ENCODE results near the gene GOLGA7B. TPM values are rescaled to one million over a fixed set of nuclear protein-coding genes. Genes with fewer than 3 reads are reported as not detected.

GOLGA7B gene
- total RNA-seq: 10 to 100 TPM; 10.5 to 11.2 TPM

DNA sequence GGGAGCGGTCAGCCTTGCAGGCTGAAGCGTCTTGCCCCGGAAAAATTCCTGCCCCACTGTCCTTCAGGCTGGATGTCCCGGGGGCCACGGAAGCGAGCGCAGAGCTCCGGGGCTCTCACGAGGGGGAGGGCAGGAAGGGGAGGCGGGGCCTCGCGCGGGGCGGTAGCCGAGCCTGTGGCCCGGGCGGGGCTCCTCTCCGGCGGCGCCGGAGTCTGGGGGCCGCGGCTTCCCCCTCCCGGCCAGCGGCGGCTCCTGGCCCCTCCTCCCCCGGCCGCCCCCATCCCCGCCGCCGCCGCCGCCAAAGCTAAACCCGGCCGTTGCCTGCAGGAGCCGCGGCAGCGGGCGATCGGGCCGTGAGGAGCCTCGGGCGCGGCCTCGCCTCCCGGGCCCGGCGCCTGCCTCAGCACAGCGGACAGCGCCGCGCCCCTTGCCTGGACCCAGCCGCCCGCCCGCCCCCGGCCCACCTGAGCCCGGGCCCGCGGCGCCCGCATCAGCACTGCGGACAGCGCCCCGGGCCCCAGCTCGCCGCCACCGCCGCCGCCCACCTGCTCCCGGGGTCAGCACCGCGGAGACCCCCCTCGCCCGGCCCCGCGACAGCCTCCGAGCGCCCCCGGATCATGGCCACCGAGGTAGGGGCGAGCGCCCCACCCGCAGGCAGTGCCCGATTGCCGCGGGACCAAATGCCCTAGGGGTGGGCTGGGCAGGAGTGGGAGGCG, at the start of gene GOLGA7B:
GOLGA7B (plus strand) TSS at position 157 of the 716 bp plus-strand sequence; CDS start at position 618, 461 bp downstream.
- H3K4me1 Mint-ChIP-seq: peaks cover 44% of the 10 kb centered on the region
- H3K36me3 Mint-ChIP-seq (ENCODE audit: low read depth): peaks cover 16% of the 10 kb centered on the region
- no peaks in the 10 kb centered on the region for H3K9me3 Mint-ChIP-seq
- H3K27me3 Mint-ChIP-seq: no peaks in the 10 kb centered on the region
- H3K4me3 Mint-ChIP-seq: peak within 1 kb of the TSS; percentile 87
- ChIA-PET POLR2A (interaction anchor here (0.9 to 3.6 kb wide), 8 partner anchors 8 to 285 kb away, joined by 3 to 17 read pairs (median 8); partner anchors contain the start of gene R3HCC1L), CTCF (interaction anchor here (0.8 to 2.9 kb wide), 8 partner anchors 10 to 57 kb away, joined by 3 to 17 read pairs (median 6); no protein-coding TSS in a partner anchor)
- DNase-seq: peak; percentile 79
- peak within 1 kb of the TSS; percentile 76 for H3K27ac Mint-ChIP-seq

DNA sequence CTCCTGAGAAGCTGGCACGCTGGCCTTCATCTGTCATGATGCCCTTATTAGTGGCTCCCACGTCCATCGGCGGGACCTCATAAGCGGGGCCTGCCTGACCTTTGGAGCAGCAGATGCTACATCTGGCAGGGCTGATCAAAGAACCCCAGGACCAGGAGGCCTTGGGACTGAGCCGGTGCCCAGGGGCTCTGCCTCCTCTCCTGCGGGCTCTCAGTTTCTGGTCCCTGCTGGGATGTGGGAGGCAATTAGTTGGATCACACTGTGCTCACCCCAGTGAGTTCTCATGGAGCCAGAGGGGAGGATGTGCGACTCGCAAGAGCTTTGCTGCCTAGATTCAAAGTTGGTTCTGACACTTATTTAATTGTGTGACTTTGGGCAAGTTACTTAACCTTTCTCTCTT, 49.2 kb upstream of the GOLGA7B start:
- peaks cover 8% of the 10 kb centered on the region for H3K9me3 Mint-ChIP-seq
- H3K36me3 Mint-ChIP-seq (ENCODE audit: low read depth): peaks cover 15% of the 10 kb centered on the region
- no peak overlapping the region for H3K27ac Mint-ChIP-seq
- H3K4me1 Mint-ChIP-seq: peaks cover 27% of the 10 kb centered on the region
- ChIA-PET CTCF (interaction anchor here (0.5 to 2.4 kb wide), 3 partner anchors 8 to 69 kb away, joined by 3 to 9 read pairs (median 4); no protein-coding TSS in a partner anchor), POLR2A (no interaction called here)
- H3K27me3 Mint-ChIP-seq: peaks cover 5% of the 10 kb centered on the region
- H3K4me3 Mint-ChIP-seq: no peak overlapping the region
- no peak for DNase-seq

DNA sequence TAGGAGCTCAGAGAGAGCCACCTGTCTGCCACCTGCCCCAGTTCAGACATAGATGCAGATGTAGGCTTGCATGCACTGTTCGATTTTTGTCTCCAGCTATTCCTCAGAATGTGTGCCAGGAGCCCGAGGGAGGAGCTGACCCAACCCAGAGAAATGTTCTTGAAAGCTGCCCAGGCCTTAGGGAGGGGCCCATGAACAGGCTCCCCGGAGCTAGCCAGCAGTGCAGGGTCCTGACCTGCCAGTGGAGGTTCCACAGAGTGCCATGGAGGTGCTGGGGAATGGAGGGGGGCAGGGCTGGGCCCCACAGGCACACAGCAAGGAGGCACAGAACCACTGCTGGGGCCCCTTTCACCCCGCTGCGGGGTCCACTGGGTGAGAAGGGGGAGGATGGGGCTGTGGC, 48.2 kb upstream of the GOLGA7B start:
- POLR2A ChIA-PET: no interaction called here
- Mint-ChIP-seq H3K27ac (no peak overlapping the region), H3K27me3 (peaks cover 5% of the 10 kb centered on the region), H3K9me3 (peaks cover 8% of the 10 kb centered on the region), H3K4me3 (no peak overlapping the region), H3K36me3 (ENCODE audit: low read depth) (peaks cover 13% of the 10 kb centered on the region), H3K4me1 (peaks cover 17% of the 10 kb centered on the region)
- CTCF ChIA-PET: interaction anchor here (1.2 to 2.4 kb wide), 2 partner anchors 9 to 68 kb away, joined by 4 to 9 read pairs; no protein-coding TSS in a partner anchor
- no peak for DNase-seq

DNA sequence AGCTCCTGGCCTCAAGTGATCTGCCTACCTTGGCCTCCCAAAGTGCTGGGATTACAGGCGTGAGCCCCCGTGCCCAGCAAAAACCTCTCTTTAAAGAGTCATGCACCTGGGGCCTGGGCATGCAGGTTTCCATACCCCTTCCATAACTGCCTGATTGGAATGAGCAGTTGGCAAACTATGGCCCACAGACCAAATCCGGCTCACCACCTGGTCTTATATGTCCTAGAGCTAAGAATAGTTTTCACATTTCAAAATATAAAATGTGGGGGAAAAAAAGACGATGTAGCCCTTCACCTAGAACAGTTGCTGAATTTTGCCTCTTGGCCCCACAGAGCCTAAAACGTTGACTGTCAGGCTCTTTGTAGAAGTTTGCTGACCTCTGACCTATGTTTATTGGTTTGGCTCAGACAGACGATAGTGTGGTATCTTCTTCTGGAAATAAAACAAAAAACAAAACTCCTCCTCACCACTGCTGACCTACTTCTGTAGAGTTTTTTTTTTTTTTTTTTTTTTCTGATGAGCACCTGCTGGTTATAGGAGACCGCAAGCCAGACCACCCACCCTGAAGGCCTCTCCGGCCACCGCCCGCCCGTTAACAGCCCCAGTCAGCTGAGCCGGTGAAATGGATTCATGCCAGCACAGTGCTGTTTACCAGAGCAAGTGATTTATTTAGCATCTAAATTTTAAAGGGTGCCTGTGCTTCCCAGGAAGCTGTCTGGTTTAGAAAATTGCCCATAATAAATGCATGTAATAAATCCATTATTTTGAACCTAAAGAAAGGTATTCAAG, 44.4 kb upstream of the GOLGA7B start:
- POLR2A ChIA-PET: no interaction called here

GRCh38 chr10:97805949-97806348, 43.7 kb upstream of the GOLGA7B start:
- no peak overlapping the region for H3K4me3 Mint-ChIP-seq
- no peak for DNase-seq
- H3K27me3 Mint-ChIP-seq: peaks cover 5% of the 10 kb centered on the region
- no peaks in the 10 kb centered on the region for H3K9me3 Mint-ChIP-seq
- CTCF ChIA-PET: interaction anchor here (1.0 to 1.8 kb wide), 2 partner anchors 13 to 63 kb away, joined by 3 to 4 read pairs; no protein-coding TSS in a partner anchor
- POLR2A ChIA-PET: no interaction called here
- H3K27ac Mint-ChIP-seq: no peak overlapping the region
- peaks cover 2% of the 10 kb centered on the region for H3K4me1 Mint-ChIP-seq
- no peaks in the 10 kb centered on the region for H3K36me3 Mint-ChIP-seq (ENCODE audit: low read depth)

More for the DNA sequence above, 44.4 kb upstream of the GOLGA7B start:
- Mint-ChIP-seq H3K4me1 (peaks cover 2% of the 10 kb centered on the region), H3K27ac (no peak overlapping the region), H3K9me3 (no peaks in the 10 kb centered on the region), H3K36me3 (ENCODE audit: low read depth) (no peaks in the 10 kb centered on the region), H3K4me3 (no peak overlapping the region), H3K27me3 (peaks cover 3% of the 10 kb centered on the region)
- CTCF ChIA-PET: interaction anchor here (1.0 to 1.8 kb wide), 2 partner anchors 13 to 64 kb away, joined by 3 to 4 read pairs; no protein-coding TSS in a partner anchor
- no peak for DNase-seq

GRCh38 chr10:97810446-97810845, 39.2 kb upstream of the GOLGA7B start:
- H3K27ac Mint-ChIP-seq: no peak overlapping the region
- H3K4me1 Mint-ChIP-seq: no peaks in the 10 kb centered on the region
- H3K36me3 Mint-ChIP-seq (ENCODE audit: low read depth): no peaks in the 10 kb centered on the region
- H3K4me3 Mint-ChIP-seq: no peak overlapping the region
- peaks cover 6% of the 10 kb centered on the region for H3K27me3 Mint-ChIP-seq
- CTCF ChIA-PET: interaction anchor here (0.9 kb wide), 1 partner anchor 18 kb away, joined by 3 read pairs; no protein-coding TSS in a partner anchor
- no peak for DNase-seq
- no peaks in the 10 kb centered on the region for H3K9me3 Mint-ChIP-seq
- POLR2A ChIA-PET: no interaction called here

DNA sequence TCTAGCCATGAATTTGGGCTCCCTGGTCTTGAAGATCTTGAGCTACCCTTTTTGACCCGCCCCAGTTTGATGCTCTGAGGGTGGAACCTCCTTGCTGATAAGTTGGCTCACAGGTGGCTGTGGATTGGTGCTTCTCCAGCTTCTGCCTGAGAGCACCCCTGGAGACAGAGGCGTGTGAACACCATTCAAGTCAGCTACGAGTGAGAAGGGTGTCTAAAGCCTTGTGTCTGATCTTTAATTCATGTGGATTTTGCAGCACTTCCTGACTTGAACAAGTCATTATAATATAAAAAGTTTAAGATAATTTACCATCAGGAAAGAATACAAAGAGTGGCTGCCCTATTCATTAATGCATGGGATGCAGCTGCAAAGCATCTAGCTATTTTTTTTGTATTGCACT, 37.7 kb upstream of the GOLGA7B start:
- DNase-seq: no peak
- H3K9me3 Mint-ChIP-seq: no peaks in the 10 kb centered on the region
- ChIA-PET CTCF (interaction anchor here (0.9 to 1.5 kb wide), 3 partner anchors 8 to 57 kb away, joined by 3 to 4 read pairs (median 3); no protein-coding TSS in a partner anchor), POLR2A (no interaction called here)
- peaks cover 6% of the 10 kb centered on the region for H3K27me3 Mint-ChIP-seq
- H3K4me1 Mint-ChIP-seq: no peaks in the 10 kb centered on the region
- H3K4me3 Mint-ChIP-seq: no peak overlapping the region
- H3K27ac Mint-ChIP-seq: no peak overlapping the region
- H3K36me3 Mint-ChIP-seq (ENCODE audit: low read depth): no peaks in the 10 kb centered on the region

DNA sequence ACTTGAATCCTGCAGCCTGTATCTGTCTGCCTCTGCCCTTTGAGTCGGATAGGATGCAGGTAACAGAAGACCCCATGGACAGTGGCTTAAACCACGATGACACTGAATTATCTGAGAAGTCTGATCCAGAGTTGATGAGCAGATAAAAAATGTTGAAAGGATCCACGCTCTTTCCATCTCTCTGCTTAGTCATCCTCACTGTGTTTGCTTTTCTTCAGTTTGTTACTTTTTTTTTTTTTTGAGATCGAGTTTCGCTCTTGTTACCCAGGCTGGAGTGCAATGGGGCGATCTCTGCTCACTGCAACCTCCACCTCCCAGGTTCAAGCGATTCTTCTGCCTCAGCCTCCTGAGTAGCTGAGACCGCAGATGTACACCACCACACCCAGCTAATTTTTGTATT, 36.9 kb upstream of the GOLGA7B start:
- H3K36me3 Mint-ChIP-seq (ENCODE audit: low read depth): no peaks in the 10 kb centered on the region
- POLR2A ChIA-PET: no interaction called here
- no peak overlapping the region for H3K27ac Mint-ChIP-seq
- H3K4me1 Mint-ChIP-seq: no peaks in the 10 kb centered on the region
- no peaks in the 10 kb centered on the region for H3K9me3 Mint-ChIP-seq
- peaks cover 6% of the 10 kb centered on the region for H3K27me3 Mint-ChIP-seq
- DNase-seq: no peak
- H3K4me3 Mint-ChIP-seq: no peak overlapping the region
- CTCF ChIA-PET: interaction anchor here (1.2 to 1.3 kb wide), 2 partner anchors 8 to 56 kb away, joined by 3 read pairs; no protein-coding TSS in a partner anchor

DNA sequence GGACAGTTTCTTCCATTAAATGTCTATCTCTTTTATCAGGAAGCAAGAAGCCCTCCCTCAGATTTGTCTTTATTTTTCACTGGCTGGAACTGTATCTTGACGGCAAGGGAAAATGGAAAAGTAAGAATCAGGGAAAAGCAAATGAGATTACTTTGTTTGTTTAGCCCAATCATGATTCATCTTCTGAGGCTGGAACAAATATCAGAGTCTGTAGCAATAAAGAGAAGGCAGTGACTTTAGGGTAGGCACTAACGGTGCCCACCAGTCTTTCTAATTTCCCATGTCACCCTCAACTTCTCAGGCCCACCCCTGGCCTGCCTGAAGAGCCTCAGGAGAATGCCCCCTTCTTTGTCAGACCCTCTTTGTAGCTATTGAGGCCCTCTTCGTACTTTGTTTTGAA, 36.3 kb upstream of the GOLGA7B start:
- H3K9me3 Mint-ChIP-seq: no peaks in the 10 kb centered on the region
- DNase-seq: no peak
- no peak overlapping the region for H3K27ac Mint-ChIP-seq
- POLR2A ChIA-PET: no interaction called here
- no peaks in the 10 kb centered on the region for H3K4me1 Mint-ChIP-seq
- H3K27me3 Mint-ChIP-seq: peaks cover 6% of the 10 kb centered on the region
- H3K4me3 Mint-ChIP-seq: no peak overlapping the region
- no peaks in the 10 kb centered on the region for H3K36me3 Mint-ChIP-seq (ENCODE audit: low read depth)
- CTCF ChIA-PET: interaction anchor here (1.3 kb wide), 1 partner anchor 56 kb away, joined by 3 read pairs; no protein-coding TSS in a partner anchor

- ChIA-PET CTCF (no interaction called here), POLR2A (no interaction called here)
- peaks cover 10% of the 10 kb centered on the region for H3K27me3 Mint-ChIP-seq
- no peak overlapping the region for H3K27ac Mint-ChIP-seq
- H3K4me3 Mint-ChIP-seq: no peak overlapping the region
- no peaks in the 10 kb centered on the region for H3K9me3 Mint-ChIP-seq
- no peaks in the 10 kb centered on the region for H3K36me3 Mint-ChIP-seq (ENCODE audit: low read depth)
- H3K4me1 Mint-ChIP-seq: no peaks in the 10 kb centered on the region
- no peak for DNase-seq
Observed at GRCh38 chr10:97814996-97815395, 34.6 kb upstream of the GOLGA7B start.

- H3K9me3 Mint-ChIP-seq: no peaks in the 10 kb centered on the region
- H3K27ac Mint-ChIP-seq: no peak overlapping the region
- DNase-seq: no peak
- H3K27me3 Mint-ChIP-seq: peaks cover 8% of the 10 kb centered on the region
- H3K4me1 Mint-ChIP-seq: no peaks in the 10 kb centered on the region
- POLR2A ChIA-PET: no interaction called here
- H3K4me3 Mint-ChIP-seq: no peak overlapping the region
- CTCF ChIA-PET: interaction anchor here (1.3 kb wide), 1 partner anchor 211 kb away, joined by 3 read pairs; no protein-coding TSS in a partner anchor
- H3K36me3 Mint-ChIP-seq (ENCODE audit: low read depth): no peaks in the 10 kb centered on the region
Observed at GRCh38 chr10:97816609-97817008, 33.0 kb upstream of the GOLGA7B start.

GRCh38 chr10:97818572-97818971, 31.1 kb upstream of the GOLGA7B start:
- Mint-ChIP-seq H3K36me3 (ENCODE audit: low read depth) (no peaks in the 10 kb centered on the region), H3K4me1 (no peaks in the 10 kb centered on the region), H3K4me3 (no peak overlapping the region), H3K9me3 (no peaks in the 10 kb centered on the region), H3K27me3 (peaks cover 7% of the 10 kb centered on the region), H3K27ac (no peak overlapping the region)
- POLR2A ChIA-PET: no interaction called here
- CTCF ChIA-PET: no interaction called here
- no peak for DNase-seq

- no peaks in the 10 kb centered on the region for H3K9me3 Mint-ChIP-seq
- no peak overlapping the region for H3K4me3 Mint-ChIP-seq
- no peak for DNase-seq
- H3K27ac Mint-ChIP-seq: no peak overlapping the region
- H3K4me1 Mint-ChIP-seq: no peaks in the 10 kb centered on the region
- H3K36me3 Mint-ChIP-seq (ENCODE audit: low read depth): no peaks in the 10 kb centered on the region
- ChIA-PET POLR2A (no interaction called here), CTCF (interaction anchor here (1.0 kb wide), 1 partner anchor 8 kb away, joined by 3 read pairs; no protein-coding TSS in a partner anchor)
- peaks cover 4% of the 10 kb centered on the region for H3K27me3 Mint-ChIP-seq
Observed at GRCh38 chr10:97820096-97820704, 29.4 kb upstream of the GOLGA7B start.

Measured in activated CD4-positive, alpha-beta memory T cell treated with anti-CD3 and anti-CD28 coated beads, Interleukin-2, amount 10 ng/mL, durations not matched to agents 7 days and 5 days (primary cell).